HFFc6 (cell line): ENCODE measurements around the gene SHISA4. TPM values are rescaled to one million over a fixed set of nuclear protein-coding genes. Genes with fewer than 3 reads are reported as not detected.

Experiments used
- DNase-seq: peaks from one replicate; pipeline ENCODE4 v3.0.0-alpha.2; 2018
- H3K27ac Mint-ChIP-seq: 2 replicates; pipeline ENCODE4 v1.8.0; 2020; ENCODE audit warnings: mild to moderate bottlenecking, mixed read lengths
- H3K27me3 Mint-ChIP-seq: 2 replicates; pipeline ENCODE4 v1.8.0; 2021; ENCODE audit warnings: mild to moderate bottlenecking, moderate library complexity, mixed read lengths; ENCODE audit not compliant: insufficient read depth
- H3K36me3 Mint-ChIP-seq: 2 replicates; pipeline ENCODE4 v1.8.0; 2021; ENCODE audit warnings: low read depth, mixed read lengths
- H3K4me1 Mint-ChIP-seq: 2 replicates; pipeline ENCODE4 v1.8.0; 2020; ENCODE audit warnings: low read depth, mixed read lengths
- H3K4me3 Mint-ChIP-seq: 2 replicates; pipeline ENCODE4 v1.8.0; 2020; ENCODE audit warnings: mild to moderate bottlenecking, moderate library complexity, mixed read lengths
- H3K9me3 Mint-ChIP-seq: 2 replicates; pipeline ENCODE4 v1.8.0; 2020; ENCODE audit warnings: mild to moderate bottlenecking, mixed read lengths
- CTCF ChIP-seq: fragments of 200-600 bp; sonication (generic); IDR thresholded peaks from 2 replicates; pipeline ENCODE4 v1.5.0; 2021; ENCODE audit warnings: antibody characterized with exemption, mild to moderate bottlenecking
- total RNA-seq, 6 experiments: library from RNA; stranded (reverse); fragmentation: NEBNext Ultra II Directional; extraction: Animal tissue kit (Norgen Biotek cat#: 25700); gene quantifications; 2 replicates in 1 of 6; 3 replicates in 5 of 6; pipeline ENCODE4 v1.2.3, GENCODE V29; 2021

SHISA4 gene
- total RNA-seq, 6 experiments from 2014 or later = 29.8 to 49.6 (median 39.9) TPM

GRCh38 chr1:201925981-201926645 is 37.4 kb downstream of the SHISA4 start:
- Mint-ChIP-seq H3K4me3 (no peak overlapping the region), H3K9me3 (no peaks in the 10 kb centered on the region), H3K4me1 (peaks cover 16% of the 10 kb centered on the region), H3K27ac (no peak overlapping the region), H3K36me3 (peaks cover 12% of the 10 kb centered on the region), H3K27me3 (peaks cover 1% of the 10 kb centered on the region)
- TF ChIP-seq CTCF = no peak
- no peak for DNase-seq

GRCh38 chr1:201928266-201928665 is 39.6 kb downstream of the SHISA4 start:
- peaks cover 1% of the 10 kb centered on the region for H3K27me3 Mint-ChIP-seq
- H3K9me3 Mint-ChIP-seq = no peaks in the 10 kb centered on the region
- TF ChIP-seq CTCF = no peak
- H3K36me3 Mint-ChIP-seq = no peaks in the 10 kb centered on the region; the same call in 1 of the 2 replicates
- peaks cover 5% of the 10 kb centered on the region; the same call in 1 of the 2 replicates for H3K4me1 Mint-ChIP-seq
- no peak for DNase-seq
- no peak overlapping the region for H3K27ac Mint-ChIP-seq
- no peak overlapping the region for H3K4me3 Mint-ChIP-seq

DNA sequence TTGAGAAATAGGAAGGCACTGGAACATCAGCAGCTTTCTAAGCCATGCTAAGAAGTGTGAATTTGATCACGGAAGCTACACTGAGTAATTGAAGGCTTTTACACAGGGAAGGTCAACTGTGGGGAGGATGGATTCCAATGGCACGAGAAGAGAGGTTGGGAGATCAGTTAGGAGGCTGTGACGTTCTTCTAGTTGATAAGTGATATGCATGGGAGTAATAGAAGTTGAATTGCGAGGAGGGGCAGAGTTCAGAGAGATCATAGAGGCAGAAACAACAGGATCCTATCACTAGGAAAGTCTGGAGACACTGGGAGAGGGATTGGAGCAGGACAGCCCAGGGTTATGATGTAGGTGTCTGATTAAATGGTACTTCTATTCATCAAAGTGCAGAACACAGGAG is 41.4 kb downstream of the SHISA4 start:
- H3K4me1 Mint-ChIP-seq = peaks cover 14% of the 10 kb centered on the region
- no peaks in the 10 kb centered on the region for H3K36me3 Mint-ChIP-seq
- no peak overlapping the region for H3K27ac Mint-ChIP-seq
- no peak for DNase-seq
- H3K4me3 Mint-ChIP-seq = no peak overlapping the region
- H3K27me3 Mint-ChIP-seq = no peaks in the 10 kb centered on the region; the same call in 1 of the 2 replicates
- no peak for TF ChIP-seq CTCF
- no peaks in the 10 kb centered on the region for H3K9me3 Mint-ChIP-seq

GRCh38 chr1:201930803-201931202 is 42.1 kb downstream of the SHISA4 start:
- Mint-ChIP-seq H3K27ac (no peak overlapping the region), H3K36me3 (no peaks in the 10 kb centered on the region), H3K4me1 (peaks cover 15% of the 10 kb centered on the region), H3K9me3 (no peaks in the 10 kb centered on the region), H3K27me3 (no peaks in the 10 kb centered on the region; the same call in 1 of the 2 replicates), H3K4me3 (no peak overlapping the region)
- no peak for DNase-seq
- no peak for TF ChIP-seq CTCF

- Mint-ChIP-seq H3K36me3 (peaks cover 12% of the 10 kb centered on the region), H3K9me3 (peaks cover 5% of the 10 kb centered on the region), H3K27ac (peak overlapping the region; percentile 72), H3K4me3 (peak overlapping the region; percentile 8), H3K4me1 (peaks cover 37% of the 10 kb centered on the region), H3K27me3 (no peaks in the 10 kb centered on the region; the same call in 1 of the 2 replicates)
- DNase-seq = peak; percentile 32
- no peak for TF ChIP-seq CTCF
These were observed 45.2 kb downstream of the SHISA4 start for GRCh38 chr1:201933840-201934430.
